Astrocyte (in vitro differentiated cells and primary cell): ENCODE data around the gene EPHB2. TPM values are rescaled to one million over a fixed set of nuclear protein-coding genes. Genes with fewer than 3 reads are reported as not detected.

Experiments used
- DNase-seq: peaks from one replicate; pipeline ENCODE4 v3.0.0-alpha.2; 2010; ENCODE audit warnings: low read depth
- FAIRE-seq: peaks from 2 replicates; lab custom pipeline; 2011; peaks lifted over from hg19 to GRCh38; lab: Jason Lieb, UNC
- H2AFZ ChIP-seq: 2 replicates; pipeline ENCODE4 v1.6.0; 2012; ENCODE audit warnings: low read depth, low read length, inconsistent platforms
- H3K27ac ChIP-seq: 2 replicates; pipeline ENCODE4 v1.5.1; 2011; ENCODE audit warnings: low read depth, low read length, inconsistent platforms
- H3K27me3 ChIP-seq: 2 replicates; pipeline ENCODE4 v1.6.0; 2011; ENCODE audit warnings: low read length, inconsistent platforms; ENCODE audit not compliant: insufficient read depth
- H3K36me3 ChIP-seq: 2 replicates; pipeline ENCODE4 v1.5.1; 2011; ENCODE audit warnings: low read length, inconsistent platforms; ENCODE audit not compliant: insufficient read depth
- H3K4me1 ChIP-seq: 2 replicates; pipeline ENCODE4 v1.5.1; 2011; ENCODE audit warnings: low read length, inconsistent platforms; ENCODE audit not compliant: insufficient read depth
- H3K4me2 ChIP-seq: 2 replicates; pipeline ENCODE4 v1.6.0; 2012; ENCODE audit warnings: low read length, inconsistent platforms
- H3K4me3 ChIP-seq: 2 replicates; pipeline ENCODE4 v1.5.1; 2011; ENCODE audit warnings: low read depth, mild to moderate bottlenecking, low read length, inconsistent platforms; ENCODE audit not compliant: insufficient read depth
- H3K79me2 ChIP-seq: 2 replicates; pipeline ENCODE4 v1.6.0; 2012; ENCODE audit warnings: mild to moderate bottlenecking, low read length, inconsistent platforms; ENCODE audit not compliant: insufficient read depth
- H3K9ac ChIP-seq: 2 replicates; pipeline ENCODE4 v1.6.0; 2012; ENCODE audit warnings: mild to moderate bottlenecking, low read length, inconsistent platforms
- H3K9me3 ChIP-seq: 2 replicates; pipeline ENCODE4 v1.5.1; 2012; ENCODE audit warnings: low read depth, mild to moderate bottlenecking, low read length, inconsistent platforms; ENCODE audit not compliant: insufficient read depth
- H4K20me1 ChIP-seq: 2 replicates; pipeline ENCODE4 v1.6.0; 2012; ENCODE audit warnings: low read length, inconsistent platforms; ENCODE audit not compliant: insufficient read depth
- H3K27ac Mint-ChIP-seq: one replicate; pipeline ENCODE4 v1.8.0; 2021; ENCODE audit warnings: mild to moderate bottlenecking, mixed read lengths; ENCODE audit not compliant: unreplicated experiment
- H3K27me3 Mint-ChIP-seq: one replicate; pipeline ENCODE4 v1.8.0; 2021; ENCODE audit warnings: low read depth, mixed read lengths; ENCODE audit not compliant: unreplicated experiment
- H3K36me3 Mint-ChIP-seq: one replicate; pipeline ENCODE4 v1.8.0; 2021; ENCODE audit warnings: low read depth, mixed read lengths; ENCODE audit not compliant: unreplicated experiment
- H3K4me1 Mint-ChIP-seq: one replicate; pipeline ENCODE4 v1.8.0; 2021; ENCODE audit warnings: low read depth, mixed read lengths; ENCODE audit not compliant: unreplicated experiment
- H3K4me3 Mint-ChIP-seq: one replicate; pipeline ENCODE4 v1.8.0; 2021; ENCODE audit warnings: mild to moderate bottlenecking, moderate library complexity, mixed read lengths; ENCODE audit not compliant: unreplicated experiment
- H3K9me3 Mint-ChIP-seq: one replicate; pipeline ENCODE4 v1.8.0; 2021; ENCODE audit warnings: mild to moderate bottlenecking, mixed read lengths; ENCODE audit not compliant: unreplicated experiment
- EZH2 ChIP-seq: IDR thresholded peaks from 2 replicates; pipeline ENCODE4 v1.6.1; 2012; ENCODE audit warnings: mild to moderate bottlenecking, low read length, inconsistent platforms; ENCODE audit not compliant: insufficient read depth
- total RNA-seq: library from RNA; stranded (reverse); gene quantifications from 2 replicates; pipeline ENCODE4 v1.2.1, GENCODE V29; 2021
- TF ChIP-seq, protein P1 (sequence below): IDR thresholded peaks from 2 replicates; pipeline ENCODE4 v1.5.1; 2011; ENCODE audit warnings: low read depth, mild to moderate bottlenecking, inconsistent platforms, low read length, moderate library complexity; ENCODE audit not compliant: insufficient read depth

The EPHB2 gene
- total RNA-seq, 1 donor from 2014 or later = 8.4 TPM

DNA sequence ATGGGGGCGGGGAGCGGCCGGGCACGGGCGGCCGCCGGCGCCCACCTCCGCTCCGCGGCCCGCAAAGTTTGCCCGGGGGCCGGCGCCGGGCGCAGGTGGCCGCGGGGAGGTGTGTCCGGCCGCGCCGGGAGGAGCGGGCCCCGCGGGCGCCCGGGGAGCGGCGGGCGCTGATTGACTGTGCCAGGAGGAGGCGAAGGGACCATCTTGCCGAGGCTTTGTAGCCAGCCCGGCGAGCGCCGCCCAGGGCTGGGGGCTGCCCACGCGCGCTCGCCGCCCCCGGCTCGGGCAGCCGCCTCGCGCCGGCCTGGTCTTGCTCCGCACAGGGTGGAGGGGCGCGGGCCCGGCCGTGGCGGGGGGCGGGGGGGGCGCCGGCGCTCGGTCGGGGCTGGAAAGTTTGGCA, 432 bp downstream of the EPHB2 start:
- FAIRE-seq = no peak
- H3K79me2 ChIP-seq = peaks cover 48% of the 10 kb centered on the region
- no peak for DNase-seq
- no peaks in the 10 kb centered on the region for H3K9me3 ChIP-seq
- no peak overlapping the region for H3K27ac ChIP-seq
- peak overlapping the region; percentile 82 for H3K9ac ChIP-seq
- no peaks in the 10 kb centered on the region for H3K9me3 Mint-ChIP-seq
- H3K27me3 ChIP-seq = no peaks in the 10 kb centered on the region
- no peak for TF ChIP-seq EZH2
- TF ChIP-seq, protein P1, sequence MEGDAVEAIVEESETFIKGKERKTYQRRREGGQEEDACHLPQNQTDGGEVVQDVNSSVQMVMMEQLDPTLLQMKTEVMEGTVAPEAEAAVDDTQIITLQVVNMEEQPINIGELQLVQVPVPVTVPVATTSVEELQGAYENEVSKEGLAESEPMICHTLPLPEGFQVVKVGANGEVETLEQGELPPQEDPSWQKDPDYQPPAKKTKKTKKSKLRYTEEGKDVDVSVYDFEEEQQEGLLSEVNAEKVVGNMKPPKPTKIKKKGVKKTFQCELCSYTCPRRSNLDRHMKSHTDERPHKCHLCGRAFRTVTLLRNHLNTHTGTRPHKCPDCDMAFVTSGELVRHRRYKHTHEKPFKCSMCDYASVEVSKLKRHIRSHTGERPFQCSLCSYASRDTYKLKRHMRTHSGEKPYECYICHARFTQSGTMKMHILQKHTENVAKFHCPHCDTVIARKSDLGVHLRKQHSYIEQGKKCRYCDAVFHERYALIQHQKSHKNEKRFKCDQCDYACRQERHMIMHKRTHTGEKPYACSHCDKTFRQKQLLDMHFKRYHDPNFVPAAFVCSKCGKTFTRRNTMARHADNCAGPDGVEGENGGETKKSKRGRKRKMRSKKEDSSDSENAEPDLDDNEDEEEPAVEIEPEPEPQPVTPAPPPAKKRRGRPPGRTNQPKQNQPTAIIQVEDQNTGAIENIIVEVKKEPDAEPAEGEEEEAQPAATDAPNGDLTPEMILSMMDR = no peak
- peak overlapping the region; percentile 81 for H3K4me3 ChIP-seq
- no peak overlapping the region for H2AFZ ChIP-seq
- no peaks in the 10 kb centered on the region for H3K36me3 Mint-ChIP-seq
- H3K4me1 Mint-ChIP-seq = no peaks in the 10 kb centered on the region
- H3K36me3 ChIP-seq = no peaks in the 10 kb centered on the region
- peaks cover 45% of the 10 kb centered on the region for H4K20me1 ChIP-seq
- no peak overlapping the region for H3K4me3 Mint-ChIP-seq
- H3K4me2 ChIP-seq = peak overlapping the region; percentile 90
- peaks cover 63% of the 10 kb centered on the region for H3K27me3 Mint-ChIP-seq
- peaks cover 18% of the 10 kb centered on the region for H3K4me1 ChIP-seq
- H3K27ac Mint-ChIP-seq = no peak overlapping the region

DNA sequence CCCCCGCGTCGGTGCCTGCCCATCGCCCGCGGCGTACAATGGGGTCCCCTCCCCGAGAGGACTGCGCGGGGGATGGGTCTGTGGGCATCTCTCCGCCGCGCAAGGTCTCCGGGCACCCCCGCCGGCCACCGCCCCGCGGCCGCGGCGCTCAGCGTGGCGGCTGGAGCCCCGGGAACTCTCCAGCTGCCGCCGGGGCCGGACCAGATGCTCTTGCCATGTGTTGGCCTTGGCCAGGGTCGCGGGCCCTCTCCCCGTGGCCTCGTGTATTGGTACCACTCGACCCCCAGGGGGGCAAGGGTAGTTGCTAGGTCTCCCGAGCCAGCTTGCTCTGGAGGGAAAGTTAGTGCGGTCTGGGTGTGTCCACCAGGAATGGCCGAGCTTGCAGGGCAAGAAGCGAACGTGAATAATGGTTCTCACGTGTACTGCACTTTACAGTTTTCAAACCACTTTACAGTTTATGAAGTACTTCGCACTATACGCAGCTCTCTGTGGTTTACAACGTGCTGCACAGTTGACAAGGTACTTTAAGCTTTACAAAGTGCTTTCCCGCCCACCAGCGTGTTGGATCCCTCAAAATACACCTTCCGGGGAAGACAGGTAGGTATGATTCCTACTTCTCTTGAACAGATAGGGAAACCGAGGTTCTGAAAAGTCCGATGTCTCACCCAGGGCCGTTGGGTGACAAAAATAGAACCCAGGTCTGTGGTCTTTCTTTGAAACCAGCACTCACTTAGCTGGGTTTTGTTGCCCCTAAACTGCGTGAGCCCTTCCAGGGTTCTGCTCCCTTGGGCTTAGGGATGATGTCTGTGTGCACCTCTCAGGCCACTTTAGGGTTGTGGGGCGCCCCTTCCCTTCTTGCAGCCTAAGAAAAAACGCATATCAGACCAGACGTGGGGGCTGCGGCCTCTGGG, 1.2 kb downstream of the EPHB2 start:
- Histone ChIP-seq H3K9me3 (no peaks in the 10 kb centered on the region), H3K36me3 (no peaks in the 10 kb centered on the region), H3K79me2 (peaks cover 55% of the 10 kb centered on the region), H3K4me1 (peaks cover 22% of the 10 kb centered on the region), H3K4me2 (peak overlapping the region; percentile 90), H3K9ac (peak overlapping the region; percentile 82), H3K27me3 (no peaks in the 10 kb centered on the region), H3K27ac (no peak overlapping the region), H3K4me3 (peak overlapping the region; percentile 81), H4K20me1 (peaks cover 53% of the 10 kb centered on the region), H2AFZ (peak overlapping the region; percentile 71)
- TF ChIP-seq EZH2 = no peak
- Mint-ChIP-seq H3K27me3 (peaks cover 62% of the 10 kb centered on the region), H3K9me3 (no peaks in the 10 kb centered on the region), H3K4me1 (peaks cover under 1% of the 10 kb centered on the region), H3K4me3 (peak overlapping the region; percentile 85), H3K27ac (peak overlapping the region; percentile 58), H3K36me3 (no peaks in the 10 kb centered on the region)
- FAIRE-seq = no peak
- DNase-seq = peak; percentile 25

DNA sequence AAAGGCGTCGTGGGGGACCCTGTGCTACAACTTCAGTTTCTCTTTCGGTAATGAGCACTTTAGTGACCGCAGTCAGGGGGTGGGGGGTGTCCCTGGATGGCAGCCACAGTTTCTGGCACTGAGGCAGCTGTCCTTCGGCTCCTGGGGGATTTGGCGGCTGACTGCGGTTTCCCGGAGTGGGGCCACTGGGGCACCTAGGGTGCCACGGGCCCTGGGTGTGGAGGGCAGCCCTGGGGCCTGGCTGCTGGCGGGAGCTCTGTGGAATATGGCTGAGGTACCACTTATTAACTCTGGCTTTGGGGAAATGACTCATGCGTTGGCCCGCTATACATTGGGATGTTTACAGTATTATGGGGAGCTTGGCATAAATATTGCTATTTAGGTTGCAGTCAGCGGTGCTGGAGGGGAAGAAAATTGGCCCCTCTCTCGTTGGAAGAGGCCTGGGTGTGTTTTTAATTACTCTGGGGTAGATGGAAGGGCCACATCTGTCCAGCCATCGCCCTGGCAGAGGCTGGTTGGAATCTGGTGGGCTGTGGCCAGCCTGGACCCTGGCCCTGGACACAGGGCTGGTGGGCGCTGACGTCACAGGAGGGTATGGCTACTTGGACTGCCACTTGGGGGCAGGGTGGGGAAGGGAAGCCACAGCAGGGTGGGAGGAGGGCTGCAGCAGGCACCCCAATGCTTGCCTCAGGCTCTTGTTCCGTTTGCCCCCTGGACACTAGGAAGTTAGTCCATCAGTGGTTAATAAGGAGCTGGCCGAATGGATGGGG, 2.0 kb downstream of the EPHB2 start:
- DNase-seq (peak; percentile 34), FAIRE-seq (no peak)
- peaks cover 60% of the 10 kb centered on the region for H3K27me3 Mint-ChIP-seq
- Histone ChIP-seq H2AFZ (no peak overlapping the region), H3K27me3 (no peaks in the 10 kb centered on the region), H3K36me3 (no peaks in the 10 kb centered on the region), H3K27ac (no peak overlapping the region), H3K9me3 (no peaks in the 10 kb centered on the region), H3K4me2 (peak overlapping the region; percentile 90), H3K9ac (peak overlapping the region; percentile 82), H3K79me2 (peaks cover 64% of the 10 kb centered on the region), H3K4me1 (peaks cover 26% of the 10 kb centered on the region), H4K20me1 (peaks cover 61% of the 10 kb centered on the region), H3K4me3 (peak overlapping the region; percentile 81)
- no peaks in the 10 kb centered on the region for H3K36me3 Mint-ChIP-seq
- no peaks in the 10 kb centered on the region for H3K9me3 Mint-ChIP-seq
- TF ChIP-seq EZH2 = no peak
- TF ChIP-seq, protein P1 = no peak
- peak overlapping the region; percentile 85 for H3K4me3 Mint-ChIP-seq
- H3K27ac Mint-ChIP-seq = no peak overlapping the region
- H3K4me1 Mint-ChIP-seq = peaks cover 2% of the 10 kb centered on the region
